Activated naive CD8-positive, alpha-beta T cell treated with anti-CD3 and anti-CD28 coated beads for 36 hours (primary cell): ENCODE measurements around the gene KRTAP2-2. TPM values are rescaled to one million over a fixed set of nuclear protein-coding genes. Genes with fewer than 3 reads are reported as not detected.

Experiments
- DNase-seq: peaks from one replicate; pipeline ENCODE4 v3.0.0; 2021
- H3K27ac Mint-ChIP-seq: one replicate; pipeline ENCODE4 v1.8.0; 2022; ENCODE audit warnings: mild to moderate bottlenecking, moderate library complexity, mixed read lengths
- H3K27me3 Mint-ChIP-seq: one replicate; pipeline ENCODE4 v1.8.0; 2022; ENCODE audit warnings: mild to moderate bottlenecking, mixed read lengths
- H3K36me3 Mint-ChIP-seq: one replicate; pipeline ENCODE4 v1.8.0; 2021; ENCODE audit warnings: mild to moderate bottlenecking, mixed read lengths
- H3K4me1 Mint-ChIP-seq: one replicate; pipeline ENCODE4 v1.8.0; 2021; ENCODE audit warnings: mixed read lengths
- H3K4me3 Mint-ChIP-seq: one replicate; pipeline ENCODE4 v1.8.0; 2022; ENCODE audit warnings: mild to moderate bottlenecking, moderate library complexity, mixed read lengths
- H3K9me3 Mint-ChIP-seq: one replicate; pipeline ENCODE4 v1.8.0; 2022; ENCODE audit warnings: mixed read lengths
- total RNA-seq, 2 experiments: library from RNA; stranded (reverse); gene quantifications; one replicate each; pipeline ENCODE4 v1.2.3, GENCODE V29; 2021

Gene KRTAP2-2
- total RNA-seq, 2 experiments from 2014 or later, result not detected

GRCh38 chr17:41016578-41017215 is 38.3 kb downstream of the KRTAP2-2 start:
- Mint-ChIP-seq H3K4me3 (no peak overlapping the region), H3K27me3 (peaks cover 5% of the 10 kb centered on the region), H3K4me1 (no peaks in the 10 kb centered on the region), H3K36me3 (no peaks in the 10 kb centered on the region), H3K9me3 (no peaks in the 10 kb centered on the region), H3K27ac (no peak overlapping the region)
- DNase-seq, result no peak

- no peak overlapping the region for H3K27ac Mint-ChIP-seq
- no peak for DNase-seq
- H3K9me3 Mint-ChIP-seq, result no peaks in the 10 kb centered on the region
- H3K4me3 Mint-ChIP-seq, result no peak overlapping the region
- no peaks in the 10 kb centered on the region for H3K4me1 Mint-ChIP-seq
- H3K27me3 Mint-ChIP-seq, result peaks cover 5% of the 10 kb centered on the region
- H3K36me3 Mint-ChIP-seq, result no peaks in the 10 kb centered on the region
Measured at GRCh38 chr17:41015454-41015853, 39.6 kb downstream of the KRTAP2-2 start.

- no peak for DNase-seq
- H3K4me3 Mint-ChIP-seq, result no peak overlapping the region
- no peaks in the 10 kb centered on the region for H3K9me3 Mint-ChIP-seq
Measured at GRCh38 chr17:41013606-41014005, 41.4 kb downstream of the KRTAP2-2 start.

GRCh38 chr17:41013181-41013580 is 41.8 kb downstream of the KRTAP2-2 start:
- Mint-ChIP-seq H3K27me3 (peaks cover 5% of the 10 kb centered on the region), H3K4me1 (no peaks in the 10 kb centered on the region), H3K27ac (no peak overlapping the region), H3K4me3 (no peak overlapping the region), H3K9me3 (no peaks in the 10 kb centered on the region), H3K36me3 (no peaks in the 10 kb centered on the region)
- DNase-seq, result no peak

More at GRCh38 chr17:41013606-41014005, 41.4 kb downstream of the KRTAP2-2 start:
- H3K4me1 Mint-ChIP-seq, result no peaks in the 10 kb centered on the region
- H3K36me3 Mint-ChIP-seq, result no peaks in the 10 kb centered on the region
- H3K27me3 Mint-ChIP-seq, result peaks cover 5% of the 10 kb centered on the region
- no peak overlapping the region for H3K27ac Mint-ChIP-seq

- H3K27ac Mint-ChIP-seq, result no peak overlapping the region
- no peak for DNase-seq
- no peak overlapping the region for H3K4me3 Mint-ChIP-seq
- H3K36me3 Mint-ChIP-seq, result no peaks in the 10 kb centered on the region
- H3K9me3 Mint-ChIP-seq, result no peaks in the 10 kb centered on the region
- H3K4me1 Mint-ChIP-seq, result no peaks in the 10 kb centered on the region
- H3K27me3 Mint-ChIP-seq, result peaks cover 1% of the 10 kb centered on the region
Measured at GRCh38 chr17:41012326-41013120, 42.5 kb downstream of the KRTAP2-2 start.

- Mint-ChIP-seq H3K27me3 (no peaks in the 10 kb centered on the region), H3K36me3 (no peaks in the 10 kb centered on the region), H3K4me1 (no peaks in the 10 kb centered on the region), H3K27ac (no peak overlapping the region), H3K4me3 (no peak overlapping the region), H3K9me3 (no peaks in the 10 kb centered on the region)
- DNase-seq, result no peak
Measured at GRCh38 chr17:41010441-41010840, 44.6 kb downstream of the KRTAP2-2 start.

- Mint-ChIP-seq H3K27me3 (no peaks in the 10 kb centered on the region), H3K27ac (no peak overlapping the region)
Measured at GRCh38 chr17:41009936-41010335, 45.1 kb downstream of the KRTAP2-2 start.

GRCh38 chr17:41009301-41009760 is 45.7 kb downstream of the KRTAP2-2 start:
- no peak overlapping the region for H3K4me3 Mint-ChIP-seq
- no peaks in the 10 kb centered on the region for H3K9me3 Mint-ChIP-seq
- no peak overlapping the region for H3K27ac Mint-ChIP-seq
- no peak for DNase-seq
- H3K36me3 Mint-ChIP-seq, result no peaks in the 10 kb centered on the region
- H3K4me1 Mint-ChIP-seq, result no peaks in the 10 kb centered on the region
- H3K27me3 Mint-ChIP-seq, result no peaks in the 10 kb centered on the region

More at GRCh38 chr17:41009936-41010335, 45.1 kb downstream of the KRTAP2-2 start:
- H3K36me3 Mint-ChIP-seq, result no peaks in the 10 kb centered on the region
- H3K4me1 Mint-ChIP-seq, result no peaks in the 10 kb centered on the region
- no peaks in the 10 kb centered on the region for H3K9me3 Mint-ChIP-seq
- no peak overlapping the region for H3K4me3 Mint-ChIP-seq
- DNase-seq, result no peak

GRCh38 chr17:41008811-41009210 is 46.2 kb downstream of the KRTAP2-2 start, which contains the start of gene KRTAP3-1:
TSS of gene KRTAP3-1 (minus strand) at chr17:41009128. CDS start at chr17:41009074, 54 bp downstream.
- no peak for DNase-seq

More at GRCh38 chr17:41008811-41009210, 46.2 kb downstream of the KRTAP2-2 start, which contains the start of gene KRTAP3-1:
- H3K36me3 Mint-ChIP-seq, result no peaks in the 10 kb centered on the region
- H3K27ac Mint-ChIP-seq, result no peak within 1 kb of the TSS
- no peaks in the 10 kb centered on the region for H3K9me3 Mint-ChIP-seq
- peaks cover 4% of the 10 kb centered on the region for H3K27me3 Mint-ChIP-seq
- no peaks in the 10 kb centered on the region for H3K4me1 Mint-ChIP-seq
- no peak within 1 kb of the TSS for H3K4me3 Mint-ChIP-seq

Other genes starting within 250 kb of the KRTAP2-2 start
- gene KRT10, start 232.6 kb downstream of the KRTAP2-2 start, total RNA-seq, result 10 to 100 TPM; 41.9 to 48.6 TPM
- not detected for gene KRT12, start 188.0 kb downstream of the KRTAP2-2 start, total RNA-seq
- gene KRT20, start 170.0 kb downstream of the KRTAP2-2 start, total RNA-seq, result not detected
- not detected for gene KRT23, start 117.6 kb downstream of the KRTAP2-2 start, total RNA-seq
- gene KRT39, start 88.3 kb downstream of the KRTAP2-2 start, total RNA-seq, result not detected
- not detected for gene KRT40, start 70.9 kb downstream of the KRTAP2-2 start, total RNA-seq
- gene KRTAP3-3, start 61.1 kb downstream of the KRTAP2-2 start, total RNA-seq, result not detected
- not detected for gene KRTAP3-2, start 55.3 kb downstream of the KRTAP2-2 start, total RNA-seq
- gene KRTAP3-1, start 46.1 kb downstream of the KRTAP2-2 start, total RNA-seq, result not detected
- gene KRTAP1-5, start 28.0 kb downstream of the KRTAP2-2 start, total RNA-seq, result not detected
- not detected for gene KRTAP1-4, start 25.0 kb downstream of the KRTAP2-2 start, total RNA-seq
- not detected for gene KRTAP1-3, start 20.4 kb downstream of the KRTAP2-2 start, total RNA-seq
- gene KRTAP1-1, start 13.8 kb downstream of the KRTAP2-2 start, total RNA-seq, result not detected
- gene KRTAP2-1, start 7.9 kb downstream of the KRTAP2-2 start, total RNA-seq, result not detected
- not detected for gene KRTAP2-3, start 4.9 kb upstream of the KRTAP2-2 start, total RNA-seq
- gene KRTAP2-4, start 10.6 kb upstream of the KRTAP2-2 start, total RNA-seq, result not detected
- not detected for gene KRTAP4-7, start 28.9 kb upstream of the KRTAP2-2 start, total RNA-seq
- gene KRTAP4-8, start 42.9 kb upstream of the KRTAP2-2 start, total RNA-seq, result not detected
- not detected for gene KRTAP4-16, start 47.0 kb upstream of the KRTAP2-2 start, total RNA-seq
- gene KRTAP4-9, start 50.2 kb upstream of the KRTAP2-2 start, total RNA-seq, result not detected
- gene KRTAP4-11, start 63.1 kb upstream of the KRTAP2-2 start, total RNA-seq, result not detected
- not detected for gene KRTAP4-12, start 69.0 kb upstream of the KRTAP2-2 start, total RNA-seq
- not detected for gene KRTAP4-6, start 85.3 kb upstream of the KRTAP2-2 start, total RNA-seq
- not detected for gene KRTAP4-5, start 94.6 kb upstream of the KRTAP2-2 start, total RNA-seq
- gene KRTAP4-4, start 105.5 kb upstream of the KRTAP2-2 start, total RNA-seq, result not detected
- gene KRTAP4-3, start 113.0 kb upstream of the KRTAP2-2 start, total RNA-seq, result not detected
- gene KRTAP4-2, start 123.0 kb upstream of the KRTAP2-2 start, total RNA-seq, result not detected
- not detected for gene KRTAP4-1, start 129.7 kb upstream of the KRTAP2-2 start, total RNA-seq
- gene KRTAP9-1, start 134.7 kb upstream of the KRTAP2-2 start, total RNA-seq, result not detected
- not detected for gene KRTAP9-2, start 171.4 kb upstream of the KRTAP2-2 start, total RNA-seq
- gene KRTAP9-3, start 177.2 kb upstream of the KRTAP2-2 start, total RNA-seq, result not detected
- gene KRTAP9-8, start 182.8 kb upstream of the KRTAP2-2 start, total RNA-seq, result not detected
- gene KRTAP9-4, start 194.5 kb upstream of the KRTAP2-2 start, total RNA-seq, result not detected
- gene KRTAP9-9, start 200.2 kb upstream of the KRTAP2-2 start, total RNA-seq, result not detected
- gene KRTAP9-6, start 210.1 kb upstream of the KRTAP2-2 start, total RNA-seq, result not detected
- gene KRTAP9-7, start 220.5 kb upstream of the KRTAP2-2 start, total RNA-seq, result not detected
- gene KRTAP29-1, start 247.6 kb upstream of the KRTAP2-2 start, total RNA-seq, result not detected